HL-60 (cell line): ENCODE data around the gene CNTN1.

Source experiments
- DNase-seq, 2 experiments: peaks; one replicate each; pipeline ENCODE4 v3.0.0-alpha.2; 2010 to 2020; ENCODE audit warnings: low read depth in 1 of 2, low spot score in 1 of 2
- H3K27ac ChIP-seq: fragments of 250-450 bp; sonication (Bioruptor Pico); replicated peaks from 2 replicates; pipeline ENCODE4 v1.5.1; 2020; ENCODE audit warnings: mild to moderate bottlenecking, moderate library complexity
- H3K27me3 ChIP-seq: fragments of 250-450 bp; sonication (Bioruptor Pico); 2 replicates; pipeline ENCODE4 v1.5.1; 2021; ENCODE audit warnings: mild to moderate bottlenecking, moderate library complexity; ENCODE audit not compliant: insufficient read depth, poor library complexity, severe bottlenecking
- H3K4me3 ChIP-seq: replicated peaks from 2 replicates; pipeline ENCODE4 v1.5.1; 2011; ENCODE audit warnings: mild to moderate bottlenecking, control low read depth, low read length; ENCODE audit not compliant: insufficient read depth
- GABPA ChIP-seq: IDR thresholded peaks from 2 replicates; pipeline ENCODE4 v1.6.1; 2012; ENCODE audit warnings: low read depth
- POLR2AphosphoS5 ChIP-seq: IDR thresholded peaks from 2 replicates; pipeline ENCODE4 v1.6.1; 2012; ENCODE audit warnings: low read depth
- SPI1 ChIP-seq: IDR thresholded peaks from 2 replicates; pipeline ENCODE4 v1.6.1; 2012; ENCODE audit warnings: low read depth, mild to moderate bottlenecking, borderline replicate concordance
- TF ChIP-seq, protein P1 (sequence below): IDR thresholded peaks from one replicate; pipeline ENCODE4 v1.5.1; 2011; ENCODE audit warnings: low read length, control low read depth, inconsistent platforms; ENCODE audit not compliant: insufficient read depth
- TF ChIP-seq, protein P2 (sequence below): IDR thresholded peaks from 2 replicates; pipeline ENCODE4 v1.6.1; 2012; ENCODE audit warnings: low read depth; ENCODE audit not compliant: insufficient replicate concordance

CNTN1 gene

DNA sequence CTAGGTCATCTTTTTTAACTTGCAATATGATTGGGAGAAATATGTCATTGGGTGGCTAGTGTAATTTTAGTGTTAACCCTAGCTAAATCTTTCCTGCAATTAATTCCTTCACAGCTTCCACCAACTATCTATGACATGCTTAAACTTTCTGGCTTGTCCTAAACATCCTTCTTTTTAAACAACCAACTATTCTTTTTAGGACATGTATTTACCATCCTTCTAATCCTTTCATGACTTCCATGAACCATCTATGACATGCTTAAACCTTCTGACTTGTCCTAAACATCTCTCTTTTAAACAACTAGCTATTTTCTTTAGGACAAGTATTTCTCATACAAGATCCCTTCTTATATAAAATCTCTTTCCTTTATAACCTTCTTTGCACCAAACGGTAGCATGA, 316.2 kb downstream of the CNTN1 start:
- DNase-seq, result no peak
- Histone ChIP-seq H3K27me3 (no peaks in the 10 kb centered on the region), H3K4me3 (no peak overlapping the region), H3K27ac (no peak overlapping the region)
- TF ChIP-seq SPI1 (no peak), GABPA (no peak), POLR2AphosphoS5 (no peak)
- TF ChIP-seq, protein P1, sequence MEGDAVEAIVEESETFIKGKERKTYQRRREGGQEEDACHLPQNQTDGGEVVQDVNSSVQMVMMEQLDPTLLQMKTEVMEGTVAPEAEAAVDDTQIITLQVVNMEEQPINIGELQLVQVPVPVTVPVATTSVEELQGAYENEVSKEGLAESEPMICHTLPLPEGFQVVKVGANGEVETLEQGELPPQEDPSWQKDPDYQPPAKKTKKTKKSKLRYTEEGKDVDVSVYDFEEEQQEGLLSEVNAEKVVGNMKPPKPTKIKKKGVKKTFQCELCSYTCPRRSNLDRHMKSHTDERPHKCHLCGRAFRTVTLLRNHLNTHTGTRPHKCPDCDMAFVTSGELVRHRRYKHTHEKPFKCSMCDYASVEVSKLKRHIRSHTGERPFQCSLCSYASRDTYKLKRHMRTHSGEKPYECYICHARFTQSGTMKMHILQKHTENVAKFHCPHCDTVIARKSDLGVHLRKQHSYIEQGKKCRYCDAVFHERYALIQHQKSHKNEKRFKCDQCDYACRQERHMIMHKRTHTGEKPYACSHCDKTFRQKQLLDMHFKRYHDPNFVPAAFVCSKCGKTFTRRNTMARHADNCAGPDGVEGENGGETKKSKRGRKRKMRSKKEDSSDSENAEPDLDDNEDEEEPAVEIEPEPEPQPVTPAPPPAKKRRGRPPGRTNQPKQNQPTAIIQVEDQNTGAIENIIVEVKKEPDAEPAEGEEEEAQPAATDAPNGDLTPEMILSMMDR, result no peak
- TF ChIP-seq, protein P2, sequence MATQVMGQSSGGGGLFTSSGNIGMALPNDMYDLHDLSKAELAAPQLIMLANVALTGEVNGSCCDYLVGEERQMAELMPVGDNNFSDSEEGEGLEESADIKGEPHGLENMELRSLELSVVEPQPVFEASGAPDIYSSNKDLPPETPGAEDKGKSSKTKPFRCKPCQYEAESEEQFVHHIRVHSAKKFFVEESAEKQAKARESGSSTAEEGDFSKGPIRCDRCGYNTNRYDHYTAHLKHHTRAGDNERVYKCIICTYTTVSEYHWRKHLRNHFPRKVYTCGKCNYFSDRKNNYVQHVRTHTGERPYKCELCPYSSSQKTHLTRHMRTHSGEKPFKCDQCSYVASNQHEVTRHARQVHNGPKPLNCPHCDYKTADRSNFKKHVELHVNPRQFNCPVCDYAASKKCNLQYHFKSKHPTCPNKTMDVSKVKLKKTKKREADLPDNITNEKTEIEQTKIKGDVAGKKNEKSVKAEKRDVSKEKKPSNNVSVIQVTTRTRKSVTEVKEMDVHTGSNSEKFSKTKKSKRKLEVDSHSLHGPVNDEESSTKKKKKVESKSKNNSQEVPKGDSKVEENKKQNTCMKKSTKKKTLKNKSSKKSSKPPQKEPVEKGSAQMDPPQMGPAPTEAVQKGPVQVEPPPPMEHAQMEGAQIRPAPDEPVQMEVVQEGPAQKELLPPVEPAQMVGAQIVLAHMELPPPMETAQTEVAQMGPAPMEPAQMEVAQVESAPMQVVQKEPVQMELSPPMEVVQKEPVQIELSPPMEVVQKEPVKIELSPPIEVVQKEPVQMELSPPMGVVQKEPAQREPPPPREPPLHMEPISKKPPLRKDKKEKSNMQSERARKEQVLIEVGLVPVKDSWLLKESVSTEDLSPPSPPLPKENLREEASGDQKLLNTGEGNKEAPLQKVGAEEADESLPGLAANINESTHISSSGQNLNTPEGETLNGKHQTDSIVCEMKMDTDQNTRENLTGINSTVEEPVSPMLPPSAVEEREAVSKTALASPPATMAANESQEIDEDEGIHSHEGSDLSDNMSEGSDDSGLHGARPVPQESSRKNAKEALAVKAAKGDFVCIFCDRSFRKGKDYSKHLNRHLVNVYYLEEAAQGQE, result no peak

DNA sequence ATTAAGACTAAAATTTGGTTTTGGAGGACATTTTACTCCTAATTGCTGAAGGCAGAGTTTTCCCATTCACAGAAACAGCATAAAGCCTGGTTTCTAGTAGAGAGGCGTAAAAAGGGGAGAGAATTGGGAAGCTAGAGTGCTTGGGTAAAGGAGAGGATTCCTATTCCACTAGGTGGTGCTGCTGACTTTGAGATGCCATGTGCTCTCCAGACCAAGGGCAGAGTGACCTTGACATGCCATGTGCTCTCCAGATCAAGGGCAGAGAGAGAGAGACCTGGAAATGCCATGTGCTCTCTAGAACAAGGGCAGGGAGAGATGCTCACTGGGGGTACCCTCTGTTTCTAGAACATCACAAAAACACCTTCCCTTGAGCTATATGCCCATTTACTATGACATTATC, 319.7 kb downstream of the CNTN1 start:
- Histone ChIP-seq H3K27ac (no peak overlapping the region), H3K4me3 (no peak overlapping the region), H3K27me3 (no peaks in the 10 kb centered on the region)
- no peak for DNase-seq
- TF ChIP-seq GABPA, result no peak
- TF ChIP-seq, protein P2, result no peak
- TF ChIP-seq, protein P1, result no peak
- TF ChIP-seq POLR2AphosphoS5, result no peak
- no peak for TF ChIP-seq SPI1

DNA sequence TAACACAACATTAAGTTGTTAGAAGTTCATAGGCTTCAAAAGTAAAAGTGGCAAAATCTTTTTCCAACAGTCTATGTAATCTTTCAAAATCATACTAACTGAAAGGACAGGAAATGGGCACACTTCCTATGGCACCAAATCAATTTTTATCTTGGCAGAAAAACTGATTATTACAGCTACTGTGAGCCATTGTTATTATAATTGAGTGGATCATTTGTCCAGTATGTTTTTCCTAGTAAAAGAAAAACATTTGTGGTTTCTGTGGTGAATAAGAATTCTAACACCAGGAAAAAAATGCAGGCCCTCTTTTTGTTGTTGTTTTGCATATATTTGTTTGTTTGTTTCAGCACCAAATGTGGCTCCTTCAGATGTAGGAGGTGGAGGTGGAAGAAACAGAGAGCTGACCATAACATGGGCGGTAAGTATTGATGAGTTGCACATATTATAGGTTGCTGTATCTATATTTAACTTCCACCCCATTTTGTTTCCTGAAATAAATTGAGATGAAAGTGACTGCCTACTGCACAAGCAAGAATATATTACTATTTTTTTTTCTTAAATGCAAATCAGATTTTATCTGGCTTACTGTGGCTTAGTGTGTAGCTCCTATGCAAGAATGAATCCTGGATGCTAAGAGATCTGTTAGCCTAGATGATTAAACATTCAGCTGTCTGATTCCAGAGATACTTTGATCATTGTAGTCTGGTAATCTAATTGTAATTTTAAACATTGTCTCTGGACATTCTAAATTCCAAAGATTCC, 321.8 kb downstream of the CNTN1 start:
- TF ChIP-seq POLR2AphosphoS5, result no peak
- TF ChIP-seq GABPA, result no peak
- TF ChIP-seq, protein P2, result no peak
- TF ChIP-seq, protein P1, result no peak
- no peak for TF ChIP-seq SPI1
- H3K4me3 ChIP-seq, result no peak overlapping the region
- no peak overlapping the region for H3K27ac ChIP-seq
- no peaks in the 10 kb centered on the region for H3K27me3 ChIP-seq
- no peak for DNase-seq
